ENCODE measurements around the gene DUSP22. TPM values are rescaled to one million over a fixed set of nuclear protein-coding genes. Genes with fewer than 3 reads are reported as not detected.

The DUSP22 gene
- total and polyA plus RNA-seq, 4 donors: 9.5 to 31.0 (median 20.1) TPM

- 74% methylated on average over 9 of the region's 9 CpGs for WGBS
- DNase-seq (ENCODE audit: low spot score): no peak
- Histone ChIP-seq H3K9ac (ENCODE audit: low read depth in 1 of 2, low read length in 2 of 2) (no peak overlapping the region), H3K27me3 (ENCODE audit: control insufficient read depth in 4 of 4, insufficient read depth in 4 of 4, low read length in 3 of 4) (no peaks in the 10 kb centered on the region), H3K4me1 (ENCODE audit: control insufficient read depth in 4 of 4, insufficient read depth in 4 of 4, low read length in 3 of 4) (peaks cover 0 to 5% (median 0%) of the 10 kb centered on the region in 4 donors), H3K27ac (ENCODE audit: low read depth in 1 of 2, low read length in 2 of 2) (peak overlapping the region in 1 of 2 donors; percentile 29), H3K4me3 (ENCODE audit: low read depth in 1 of 3, low read length in 3 of 3) (no peak overlapping the region), H3K36me3 (ENCODE audit: control insufficient read depth in 4 of 4, insufficient read depth in 3 of 4, low read depth in 1 of 4, low read length in 3 of 4) (peaks cover 0 to 6% (median 0%) of the 10 kb centered on the region in 4 donors), H3K9me3 (ENCODE audit: control insufficient read depth in 4 of 4, low read length in 3 of 4) (no peaks in the 10 kb centered on the region)
- TF ChIP-seq, protein P1, sequence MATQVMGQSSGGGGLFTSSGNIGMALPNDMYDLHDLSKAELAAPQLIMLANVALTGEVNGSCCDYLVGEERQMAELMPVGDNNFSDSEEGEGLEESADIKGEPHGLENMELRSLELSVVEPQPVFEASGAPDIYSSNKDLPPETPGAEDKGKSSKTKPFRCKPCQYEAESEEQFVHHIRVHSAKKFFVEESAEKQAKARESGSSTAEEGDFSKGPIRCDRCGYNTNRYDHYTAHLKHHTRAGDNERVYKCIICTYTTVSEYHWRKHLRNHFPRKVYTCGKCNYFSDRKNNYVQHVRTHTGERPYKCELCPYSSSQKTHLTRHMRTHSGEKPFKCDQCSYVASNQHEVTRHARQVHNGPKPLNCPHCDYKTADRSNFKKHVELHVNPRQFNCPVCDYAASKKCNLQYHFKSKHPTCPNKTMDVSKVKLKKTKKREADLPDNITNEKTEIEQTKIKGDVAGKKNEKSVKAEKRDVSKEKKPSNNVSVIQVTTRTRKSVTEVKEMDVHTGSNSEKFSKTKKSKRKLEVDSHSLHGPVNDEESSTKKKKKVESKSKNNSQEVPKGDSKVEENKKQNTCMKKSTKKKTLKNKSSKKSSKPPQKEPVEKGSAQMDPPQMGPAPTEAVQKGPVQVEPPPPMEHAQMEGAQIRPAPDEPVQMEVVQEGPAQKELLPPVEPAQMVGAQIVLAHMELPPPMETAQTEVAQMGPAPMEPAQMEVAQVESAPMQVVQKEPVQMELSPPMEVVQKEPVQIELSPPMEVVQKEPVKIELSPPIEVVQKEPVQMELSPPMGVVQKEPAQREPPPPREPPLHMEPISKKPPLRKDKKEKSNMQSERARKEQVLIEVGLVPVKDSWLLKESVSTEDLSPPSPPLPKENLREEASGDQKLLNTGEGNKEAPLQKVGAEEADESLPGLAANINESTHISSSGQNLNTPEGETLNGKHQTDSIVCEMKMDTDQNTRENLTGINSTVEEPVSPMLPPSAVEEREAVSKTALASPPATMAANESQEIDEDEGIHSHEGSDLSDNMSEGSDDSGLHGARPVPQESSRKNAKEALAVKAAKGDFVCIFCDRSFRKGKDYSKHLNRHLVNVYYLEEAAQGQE (IDR thresholded peaks at IDR 0.05): peak; percentile 66
- TF ChIP-seq SP1 (IDR thresholded peaks at IDR 0.05): peak; percentile 39
- TF ChIP-seq GABPA (IDR thresholded peaks at IDR 0.05 in 1 of 2, conservative IDR thresholded peaks at IDR 0.05 in 1 of 2): no peak
- TF ChIP-seq JUND (IDR thresholded peaks at IDR 0.05): peak in 1 of 2 donors; percentile 44
- TF ChIP-seq EGR1 (IDR thresholded peaks at IDR 0.05; ENCODE audit: low read depth in 2 of 2): peak in 1 of 2 donors; percentile 65
- TF ChIP-seq FOXA2 (IDR thresholded peaks at IDR 0.05): peak; percentile 74
- TF ChIP-seq ZBTB33 (IDR thresholded peaks at IDR 0.05): no peak
- peak; percentile 54 for TF ChIP-seq FOXA1 (IDR thresholded peaks at IDR 0.05)
- TF ChIP-seq RXRA (IDR thresholded peaks at IDR 0.05): peak; percentile 13 to 75
- TF ChIP-seq HNF4A (conservative IDR thresholded peaks at IDR 0.05): peak in 1 of 2 donors; percentile 60
- TF ChIP-seq HNF4G (IDR thresholded peaks at IDR 0.05): no peak
- TF ChIP-seq TAF1 (conservative IDR thresholded peaks at IDR 0.05): no peak
- TF ChIP-seq RAD21 (IDR thresholded peaks at IDR 0.05): peak in 1 of 2 donors; percentile 21
- no peak for TF ChIP-seq YY1 (IDR thresholded peaks at IDR 0.05)
- TF ChIP-seq NR2F2 (IDR thresholded peaks at IDR 0.05): no peak
- TF ChIP-seq ATF3 (IDR thresholded peaks at IDR 0.05): no peak
- TF ChIP-seq CTCF (IDR thresholded peaks at IDR 0.05; ENCODE audit: low read depth, low read length, missing input control): no peak
- no peak for TF ChIP-seq MAX (IDR thresholded peaks at IDR 0.05)
These were observed 63.3 kb downstream of the DUSP22 start for GRCh38 chr6:355373-356208.
